ENCODE results near the gene ZSCAN22. TPM values are rescaled to one million over a fixed set of nuclear protein-coding genes. Genes with fewer than 3 reads are reported as not detected.

The ZSCAN22 gene
- total RNA-seq, 1 donor from 2014 or later, result 4.6 TPM

DNA sequence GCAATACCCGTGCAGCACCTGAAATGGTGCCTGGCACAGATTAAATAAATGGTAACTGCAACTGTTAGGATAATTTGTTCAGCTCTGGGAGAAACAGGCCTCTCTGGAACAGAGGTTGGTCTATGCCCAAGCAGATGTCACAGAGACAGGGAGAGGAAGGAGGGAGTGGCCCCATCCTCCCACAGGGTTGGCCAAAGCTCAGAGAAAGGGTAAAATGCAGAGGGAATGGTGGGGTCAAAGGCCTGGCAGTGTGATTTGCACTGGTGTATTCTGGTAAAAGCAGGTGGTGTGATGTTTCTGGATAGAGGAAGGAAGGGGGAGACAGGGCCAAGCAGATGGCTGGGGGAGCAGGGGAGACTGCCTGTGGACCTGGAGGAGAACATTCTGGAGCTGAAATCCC, 9.4 kb downstream of the ZSCAN22 start:
- no peak for TF ChIP-seq CTCF (IDR thresholded peaks at IDR 0.05; ENCODE audit: unreplicated experiment)
- no peak overlapping the region for H3K4me3 Mint-ChIP-seq (ENCODE audit: low read depth)
- no peak for DNase-seq (ENCODE audit: low spot score, unreplicated experiment)
- no peaks in the 10 kb centered on the region for H3K27me3 Mint-ChIP-seq
- H3K27ac Mint-ChIP-seq, result no peak overlapping the region
- no peaks in the 10 kb centered on the region for H3K4me1 Mint-ChIP-seq (ENCODE audit: low read depth)
- peaks cover 22% of the 10 kb centered on the region for H3K36me3 Mint-ChIP-seq (ENCODE audit: insufficient read depth)
- no peaks in the 10 kb centered on the region for H3K9me3 Mint-ChIP-seq (ENCODE audit: low read depth)

- peaks cover 22% of the 10 kb centered on the region for H3K36me3 Mint-ChIP-seq (ENCODE audit: insufficient read depth)
- TF ChIP-seq CTCF (IDR thresholded peaks at IDR 0.05; ENCODE audit: unreplicated experiment), result no peak
Measured at GRCh38 chr19:58336820-58337219, 10.0 kb downstream of the ZSCAN22 start.

GRCh38 chr19:58338336-58338735, 11.5 kb downstream of the ZSCAN22 start:
- Mint-ChIP-seq H3K9me3 (ENCODE audit: low read depth) (no peaks in the 10 kb centered on the region), H3K4me1 (ENCODE audit: low read depth) (no peaks in the 10 kb centered on the region), H3K4me3 (ENCODE audit: low read depth) (no peak overlapping the region), H3K27ac (no peak overlapping the region), H3K27me3 (no peaks in the 10 kb centered on the region), H3K36me3 (ENCODE audit: insufficient read depth) (peaks cover 22% of the 10 kb centered on the region)
- DNase-seq (ENCODE audit: low spot score, unreplicated experiment), result no peak
- no peak for TF ChIP-seq CTCF (IDR thresholded peaks at IDR 0.05; ENCODE audit: unreplicated experiment)

More at GRCh38 chr19:58336820-58337219, 10.0 kb downstream of the ZSCAN22 start:
- no peaks in the 10 kb centered on the region for H3K27me3 Mint-ChIP-seq
- no peak overlapping the region for H3K4me3 Mint-ChIP-seq (ENCODE audit: low read depth)
- no peak for DNase-seq (ENCODE audit: low spot score, unreplicated experiment)
- no peak overlapping the region for H3K27ac Mint-ChIP-seq
- H3K9me3 Mint-ChIP-seq (ENCODE audit: low read depth), result no peaks in the 10 kb centered on the region
- H3K4me1 Mint-ChIP-seq (ENCODE audit: low read depth), result no peaks in the 10 kb centered on the region

- Mint-ChIP-seq H3K27ac (no peak overlapping the region), H3K36me3 (ENCODE audit: insufficient read depth) (peaks cover 22% of the 10 kb centered on the region), H3K4me3 (ENCODE audit: low read depth) (no peak overlapping the region), H3K4me1 (ENCODE audit: low read depth) (no peaks in the 10 kb centered on the region), H3K9me3 (ENCODE audit: low read depth) (no peaks in the 10 kb centered on the region), H3K27me3 (no peaks in the 10 kb centered on the region)
- TF ChIP-seq CTCF (IDR thresholded peaks at IDR 0.05; ENCODE audit: unreplicated experiment), result peak; percentile 24
- no peak for DNase-seq (ENCODE audit: low spot score, unreplicated experiment)
Measured at GRCh38 chr19:58338825-58339558, 12.2 kb downstream of the ZSCAN22 start.

- Mint-ChIP-seq H3K27ac (no peak overlapping the region), H3K36me3 (ENCODE audit: insufficient read depth) (peaks cover 3% of the 10 kb centered on the region), H3K4me1 (ENCODE audit: low read depth) (peaks cover 1% of the 10 kb centered on the region), H3K9me3 (ENCODE audit: low read depth) (no peaks in the 10 kb centered on the region), H3K27me3 (peaks cover 37% of the 10 kb centered on the region), H3K4me3 (ENCODE audit: low read depth) (peak overlapping the region; percentile 43)
- no peak for TF ChIP-seq CTCF (IDR thresholded peaks at IDR 0.05; ENCODE audit: unreplicated experiment)
- DNase-seq (ENCODE audit: low spot score, unreplicated experiment), result no peak
Measured at GRCh38 chr19:58345558-58345957, 18.8 kb downstream of the ZSCAN22 start.

Data from progenitor cell of endocrine pancreas (in vitro differentiated cells).